GM21360 (cell line): ENCODE results near the gene RNU6-9.

Experiments used
- ATAC-seq: cut with Tn5 transposase; IDR thresholded peaks from one replicate; pipeline ENCODE4 v1.9.1; 2021; ENCODE audit warnings: mild to moderate bottlenecking, moderate library complexity; ENCODE audit not compliant: unreplicated experiment

Gene RNU6-9

GRCh38 chr19:932648-933552, 39.6 kb downstream of the RNU6-9 start:
- ATAC-seq: no peak

GRCh38 chr19:933553-933882, 40.2 kb downstream of the RNU6-9 start:
- no peak for ATAC-seq

DNA sequence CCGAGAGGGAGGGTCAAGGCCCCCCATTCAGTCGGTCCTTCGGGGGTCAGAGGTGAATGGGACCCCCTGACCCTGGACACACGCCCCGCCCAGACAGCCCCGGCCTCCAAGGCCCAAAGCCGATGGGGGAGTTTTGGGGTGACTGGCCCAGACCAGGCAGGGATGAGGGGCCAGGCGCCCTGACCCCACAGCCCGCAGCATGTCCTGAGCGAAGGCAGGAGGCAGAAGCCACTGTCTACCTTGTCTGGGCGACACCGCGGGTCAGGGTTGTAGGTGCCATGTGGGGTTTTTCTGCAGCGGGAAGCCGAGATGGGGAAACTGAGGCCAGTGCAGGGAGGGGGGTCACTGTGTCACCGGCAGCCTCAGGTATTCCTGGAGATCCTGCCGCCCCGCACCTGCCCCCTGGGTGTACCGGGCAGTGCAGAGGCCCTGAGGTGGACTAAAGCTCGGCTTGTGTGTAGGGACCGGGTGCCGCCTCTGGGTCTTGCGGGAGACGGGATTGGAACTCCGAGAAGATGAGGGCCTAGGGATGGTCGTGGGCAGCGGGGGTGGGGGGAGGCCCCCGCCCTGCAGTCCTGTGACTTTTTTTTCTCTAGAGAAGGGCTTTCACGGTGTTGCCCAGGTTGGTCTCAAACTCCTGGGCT, 41.0 kb downstream of the RNU6-9 start:
- no peak for ATAC-seq

DNA sequence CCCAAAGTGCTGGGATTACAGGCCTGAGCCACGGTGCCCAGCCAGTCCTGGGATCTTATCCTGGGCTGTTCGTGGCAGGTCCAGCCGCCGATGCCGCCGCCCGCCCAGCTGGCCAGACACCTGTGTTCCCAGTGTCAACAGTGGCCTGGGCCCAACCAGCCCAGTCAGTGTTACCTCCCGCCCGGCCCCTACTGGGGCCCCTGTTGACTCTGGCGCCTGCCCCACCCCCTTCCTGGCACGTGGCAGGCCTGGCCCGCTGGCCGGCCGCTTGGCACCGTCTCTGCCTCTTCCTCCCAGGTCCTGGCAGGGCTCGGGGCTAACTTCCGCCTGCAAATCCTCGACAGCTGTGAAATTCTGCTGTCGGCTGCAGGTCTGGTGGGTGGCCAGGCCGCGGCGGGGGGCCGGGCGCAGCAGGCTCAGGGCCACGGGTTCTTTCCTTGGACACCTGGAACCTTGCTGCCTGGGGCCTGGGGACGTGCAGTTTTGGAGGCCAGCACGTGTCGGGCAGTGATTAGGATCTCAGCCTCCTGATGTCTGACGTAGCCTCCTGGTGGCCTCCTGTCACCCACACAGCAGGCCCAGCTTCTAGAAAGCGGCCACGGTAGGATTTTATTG, 41.7 kb downstream of the RNU6-9 start:
- ATAC-seq: no peak

DNA sequence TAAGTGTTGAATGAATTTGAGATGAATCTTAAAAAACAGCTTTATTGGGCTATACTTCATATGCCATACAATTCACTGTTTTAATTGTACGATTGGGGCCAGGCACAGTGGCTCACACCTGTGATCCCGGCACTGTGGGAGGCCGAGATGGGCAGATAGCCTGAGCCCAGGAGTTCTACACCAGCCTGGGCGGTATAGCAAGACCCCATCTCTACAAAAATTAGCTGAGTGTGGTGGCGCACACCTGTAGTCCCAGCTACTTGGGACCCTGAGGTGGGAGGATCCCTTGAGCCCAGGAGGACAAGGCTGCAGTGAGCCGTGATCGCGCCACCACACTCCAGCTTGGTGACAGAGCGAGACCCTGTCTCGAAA, 42.9 kb downstream of the RNU6-9 start:
- ATAC-seq: no peak

- ATAC-seq: no peak
Measured at GRCh38 chr19:937259-937694, 44.0 kb downstream of the RNU6-9 start.

DNA sequence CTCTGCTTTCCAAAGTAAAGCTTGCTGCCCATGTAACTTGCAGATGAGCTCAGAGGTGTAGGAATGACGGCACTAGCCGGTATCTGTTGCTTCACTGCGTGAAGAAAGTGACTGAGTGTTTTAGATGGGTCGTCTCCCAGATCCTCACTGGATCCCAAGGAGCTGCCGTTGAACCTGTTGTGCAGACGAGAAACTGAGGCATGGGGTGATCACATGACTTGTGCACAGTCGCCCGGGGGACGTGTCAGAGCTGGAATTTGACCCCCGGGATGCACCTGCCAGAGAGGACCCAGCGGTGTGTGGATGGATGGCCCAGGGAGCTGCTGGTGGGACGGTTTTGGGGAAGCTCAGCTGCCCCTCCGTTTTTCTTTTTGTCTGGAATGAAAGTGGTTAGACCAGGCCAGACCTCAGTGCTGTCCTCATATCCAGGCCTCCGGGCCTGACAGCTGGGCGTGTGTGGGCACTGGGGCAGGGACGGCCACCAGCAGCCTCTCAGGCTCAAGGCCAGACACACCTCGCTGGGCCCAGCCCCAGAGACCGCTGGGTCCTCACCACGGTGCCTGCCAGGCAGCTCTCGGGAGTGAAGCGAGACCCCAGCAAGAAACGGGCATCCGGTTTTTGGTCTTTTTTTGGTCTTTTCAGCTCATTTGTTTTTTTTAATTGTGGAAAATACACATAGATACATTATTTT, 45.1 kb downstream of the RNU6-9 start:
- ATAC-seq: no peak

DNA sequence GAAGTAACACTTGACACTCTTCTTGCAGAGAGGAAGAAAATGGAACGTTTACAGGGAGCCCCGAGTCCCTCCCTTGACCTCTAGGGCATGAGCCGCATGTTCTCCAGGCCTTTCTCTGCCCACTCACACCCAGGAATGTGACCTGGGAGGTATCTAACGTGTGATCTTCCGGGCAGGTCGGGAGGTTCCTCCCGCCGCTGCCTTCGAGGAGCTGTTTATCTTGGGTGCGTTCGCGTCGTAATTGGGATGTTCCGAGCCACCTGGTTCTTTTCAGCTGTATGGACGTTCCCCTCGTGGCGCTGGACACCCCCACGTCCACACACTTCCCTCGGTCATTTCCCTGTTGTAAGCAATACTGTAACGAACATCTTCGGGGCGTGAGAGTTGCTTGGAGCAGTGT, 46.2 kb downstream of the RNU6-9 start:
- ATAC-seq: no peak

DNA sequence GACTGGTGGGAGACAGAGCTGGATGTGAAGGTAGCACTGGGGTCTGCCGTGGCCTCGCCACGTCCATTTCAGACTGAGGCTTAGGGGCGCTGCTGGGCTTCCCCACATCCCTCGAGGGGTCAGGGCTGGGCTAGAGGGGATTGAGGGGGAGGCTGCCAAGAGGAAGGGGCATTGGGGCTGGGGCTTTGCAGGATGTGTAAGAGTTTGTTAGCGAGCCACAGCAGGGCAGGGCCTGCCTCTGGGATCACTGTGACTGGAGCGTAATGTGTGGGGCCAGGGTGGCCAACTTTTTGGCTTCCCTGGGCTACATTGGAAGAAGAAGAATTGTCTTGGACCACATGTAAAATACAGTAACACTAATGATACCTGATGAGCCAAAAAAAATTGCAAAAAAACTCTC, 46.6 kb downstream of the RNU6-9 start:
- ATAC-seq: no peak

DNA sequence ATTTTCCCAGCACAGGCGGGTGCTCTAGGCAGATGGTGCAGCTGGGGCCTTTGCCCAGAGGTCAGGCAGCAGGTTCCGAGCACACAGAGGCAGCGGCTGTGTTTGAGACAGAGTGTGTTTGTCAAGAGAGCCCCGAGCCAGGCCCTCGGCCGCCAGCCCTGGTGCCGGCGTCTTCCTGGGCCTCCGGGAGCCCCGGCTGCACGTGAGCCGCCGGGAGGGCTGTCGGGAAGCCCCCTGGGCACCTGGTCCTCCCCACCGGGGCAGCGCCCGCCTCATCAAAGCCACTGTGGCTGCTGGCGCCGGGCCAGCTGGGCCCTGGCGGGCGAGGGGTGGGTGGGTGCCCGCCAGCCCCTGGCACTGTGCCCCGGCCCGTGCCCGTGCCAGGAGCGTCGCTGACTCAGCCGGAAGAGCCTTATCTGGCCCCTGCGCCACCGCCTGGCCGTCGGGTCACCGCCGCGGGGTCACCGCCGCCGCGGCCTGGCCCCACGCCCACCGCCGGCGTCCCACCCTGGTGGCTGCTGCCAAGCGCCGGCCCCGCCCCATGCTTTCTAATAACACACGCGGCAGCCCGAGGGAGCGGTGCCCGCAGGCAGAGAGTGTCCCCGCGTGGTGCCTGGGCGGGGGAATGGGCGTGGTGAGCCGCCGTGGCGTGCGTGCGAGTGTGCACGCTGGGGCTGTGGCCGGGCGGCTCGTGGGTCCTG, 47.5 kb downstream of the RNU6-9 start:
- ATAC-seq: peak; percentile 39

- ATAC-seq: no peak
Measured at GRCh38 chr19:941292-942132, 48.2 kb downstream of the RNU6-9 start.

- ATAC-seq: no peak
Measured at GRCh38 chr19:942133-942645, 48.9 kb downstream of the RNU6-9 start.
